Activated CD8-positive, alpha-beta memory T cell treated with anti-CD3 and anti-CD28 coated beads, Interleukin-2, amount 50 U/mL, for 1 hour (primary cell): ENCODE data around the gene CEP85.
"Not testable (repeated sequence)": the region's sequence is repeated elsewhere in the genome, so short reads cannot be mapped to it uniquely, and the experiment has no call there.

Experiments
- DNase-seq: peaks from one replicate; pipeline ENCODE4 v3.0.0-alpha.2; 2020; ENCODE audit errors: extremely low read depth

Gene CEP85

DNA sequence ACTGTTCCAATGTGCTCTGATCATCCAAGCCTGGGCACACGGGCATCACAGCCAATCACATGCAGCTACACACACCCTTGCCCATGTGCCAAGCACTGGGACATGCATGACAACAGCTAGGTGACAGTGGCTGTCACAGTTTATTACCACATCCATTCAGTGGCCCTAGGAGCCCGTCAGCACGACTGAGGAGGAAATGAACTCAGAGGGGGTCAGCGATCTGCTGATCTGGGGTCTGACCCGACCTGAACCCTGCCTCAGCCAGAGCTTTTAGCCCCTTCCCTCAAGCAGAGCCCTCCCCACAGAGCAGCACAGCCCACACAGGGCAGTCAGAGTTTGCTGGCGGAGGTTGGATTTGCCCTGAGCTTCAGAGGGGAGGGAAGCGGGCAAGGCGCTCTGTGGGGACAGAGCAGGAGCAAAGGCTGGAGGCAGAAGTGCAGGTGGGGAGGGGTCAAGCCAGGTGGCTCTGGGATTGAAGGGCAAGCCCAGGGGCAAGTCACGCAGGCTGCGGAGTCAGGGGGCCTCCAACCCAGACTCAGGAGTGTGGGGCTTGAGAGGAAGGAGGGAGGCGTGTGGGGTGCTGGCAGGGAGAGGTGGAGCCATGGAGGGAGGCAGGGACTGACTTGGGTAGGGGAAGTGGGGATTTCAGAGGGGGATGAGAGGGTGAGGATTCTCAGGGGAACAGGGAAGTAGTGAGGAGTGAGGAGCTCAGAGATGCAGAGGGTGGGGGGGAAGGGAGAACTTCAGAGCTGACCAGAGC, 56.3 kb downstream of the CEP85 start:
- DNase-seq: no peak

GRCh38 chr1:26290882-26291261, 56.9 kb downstream of the CEP85 start:
- no peak for DNase-seq

GRCh38 chr1:26291433-26291832, 57.4 kb downstream of the CEP85 start:
- no peak for DNase-seq

DNA sequence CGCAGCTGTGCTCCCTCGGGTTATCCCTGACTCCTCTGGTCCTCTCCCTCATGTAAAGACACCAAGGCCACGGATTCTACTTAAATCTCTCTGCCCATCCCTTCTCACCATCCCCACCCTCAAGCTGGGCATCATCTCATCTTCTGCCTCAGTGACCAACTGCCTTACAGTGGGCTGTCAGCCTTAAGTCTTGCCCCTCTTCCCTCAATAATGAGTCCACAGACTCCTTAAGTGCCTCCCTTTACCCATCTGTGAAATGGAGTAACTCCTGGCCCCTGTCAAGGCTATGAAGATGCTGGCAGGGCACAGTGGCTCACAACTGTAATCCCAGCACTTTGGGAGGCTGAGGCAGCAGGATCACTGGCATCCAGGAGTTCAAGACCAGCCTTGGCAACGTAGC, 57.9 kb downstream of the CEP85 start:
- DNase-seq: no peak

DNA sequence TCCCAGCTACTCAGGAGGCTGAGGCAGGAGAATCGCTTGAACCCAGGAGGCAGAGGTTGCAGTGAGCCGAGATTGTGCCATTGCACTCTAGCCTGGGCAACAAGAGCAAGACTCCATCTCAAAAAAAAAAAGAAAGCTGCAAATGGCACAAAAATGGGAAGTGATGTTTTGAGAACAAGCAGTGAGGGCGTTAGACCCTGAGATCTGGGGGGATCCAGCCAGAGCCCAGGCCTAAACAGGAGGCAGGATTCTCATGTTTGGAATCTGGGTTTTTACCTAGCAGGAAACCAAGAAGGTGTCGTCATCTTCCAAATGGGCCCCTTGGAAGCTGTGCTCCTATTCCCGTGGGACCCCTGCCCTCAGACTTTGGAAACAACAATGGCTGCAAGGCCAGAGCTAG, 58.7 kb downstream of the CEP85 start:
- not testable (repeated sequence) for DNase-seq

- no peak for DNase-seq
These were observed 60.0 kb downstream of the CEP85 start for GRCh38 chr1:26293911-26294463.

GRCh38 chr1:26295194-26296138, 61.5 kb downstream of the CEP85 start:
- DNase-seq: no peak

GRCh38 chr1:26296340-26297056, 62.5 kb downstream of the CEP85 start:
- DNase-seq: no peak

DNA sequence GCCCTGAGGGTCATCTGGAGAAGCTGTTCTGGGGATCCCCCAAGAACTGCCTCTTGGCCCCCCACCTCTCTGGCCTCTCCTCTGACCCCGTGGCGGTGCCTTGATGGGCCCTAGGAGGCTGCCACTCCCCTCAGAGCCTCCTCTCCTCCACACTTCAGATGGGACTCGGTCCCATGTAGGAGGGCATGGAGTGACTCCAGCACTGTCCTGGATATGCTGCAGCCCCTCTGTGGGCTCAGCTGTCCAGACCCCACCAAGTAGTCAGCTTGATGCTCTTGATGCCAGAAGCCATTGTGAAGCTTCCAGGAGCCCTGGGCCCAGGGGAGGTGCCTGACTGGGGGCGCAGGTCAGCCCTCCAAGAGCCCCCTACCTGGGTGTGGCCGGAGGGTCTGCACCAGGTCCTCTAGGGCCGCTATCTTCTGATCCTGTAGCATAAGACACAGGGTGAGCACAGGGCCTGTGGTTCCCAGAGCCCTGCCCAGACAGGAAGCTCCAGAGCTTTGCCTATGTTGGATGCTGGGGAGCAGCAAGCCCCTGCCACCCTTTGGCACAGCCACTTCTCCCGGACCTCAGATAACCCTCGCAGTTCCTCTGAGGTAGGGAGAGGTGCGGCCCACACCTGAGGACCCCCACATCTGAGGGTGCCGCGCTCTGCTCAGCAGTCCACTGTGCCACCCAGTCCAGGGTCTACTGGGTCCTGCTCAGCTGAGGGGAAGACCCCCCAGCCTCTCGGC, 63.2 kb downstream of the CEP85 start:
- no peak for DNase-seq

- no peak for DNase-seq
These were observed 63.8 kb downstream of the CEP85 start for GRCh38 chr1:26297791-26298124.

DNA sequence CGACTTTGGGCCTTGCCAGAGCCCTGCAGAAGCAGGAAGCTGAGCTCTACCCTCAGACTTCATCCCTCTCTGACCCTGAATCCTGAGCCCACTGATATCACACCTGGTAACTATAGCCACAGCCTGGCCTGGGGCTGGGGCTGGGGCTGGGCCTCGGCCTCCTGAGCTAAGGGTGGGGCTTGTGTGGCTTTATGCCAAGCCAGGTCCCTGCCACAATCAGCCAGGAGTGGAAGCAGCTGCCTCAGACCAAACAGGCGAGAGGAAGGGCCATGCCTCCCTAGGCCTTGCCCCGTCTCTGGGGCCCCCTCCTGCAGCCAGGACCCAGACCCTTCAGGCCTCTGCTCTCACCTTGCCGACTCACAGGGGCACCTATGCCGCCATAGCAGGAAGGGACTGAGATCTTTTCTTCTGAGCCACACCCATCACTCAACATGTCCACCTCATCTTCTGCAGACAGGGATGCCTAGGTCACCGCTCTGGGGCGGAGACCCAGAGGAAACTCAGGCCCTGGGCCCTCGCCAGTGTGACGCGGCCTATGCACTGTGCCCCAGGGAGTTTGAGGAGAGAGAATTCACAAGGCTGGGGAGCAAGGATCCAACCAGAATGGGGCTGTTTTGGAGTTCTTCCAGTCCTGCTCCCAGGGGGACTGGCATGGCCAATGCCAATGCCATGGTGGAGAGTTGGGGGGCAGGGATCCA, 66.7 kb downstream of the CEP85 start:
- no peak for DNase-seq

DNA sequence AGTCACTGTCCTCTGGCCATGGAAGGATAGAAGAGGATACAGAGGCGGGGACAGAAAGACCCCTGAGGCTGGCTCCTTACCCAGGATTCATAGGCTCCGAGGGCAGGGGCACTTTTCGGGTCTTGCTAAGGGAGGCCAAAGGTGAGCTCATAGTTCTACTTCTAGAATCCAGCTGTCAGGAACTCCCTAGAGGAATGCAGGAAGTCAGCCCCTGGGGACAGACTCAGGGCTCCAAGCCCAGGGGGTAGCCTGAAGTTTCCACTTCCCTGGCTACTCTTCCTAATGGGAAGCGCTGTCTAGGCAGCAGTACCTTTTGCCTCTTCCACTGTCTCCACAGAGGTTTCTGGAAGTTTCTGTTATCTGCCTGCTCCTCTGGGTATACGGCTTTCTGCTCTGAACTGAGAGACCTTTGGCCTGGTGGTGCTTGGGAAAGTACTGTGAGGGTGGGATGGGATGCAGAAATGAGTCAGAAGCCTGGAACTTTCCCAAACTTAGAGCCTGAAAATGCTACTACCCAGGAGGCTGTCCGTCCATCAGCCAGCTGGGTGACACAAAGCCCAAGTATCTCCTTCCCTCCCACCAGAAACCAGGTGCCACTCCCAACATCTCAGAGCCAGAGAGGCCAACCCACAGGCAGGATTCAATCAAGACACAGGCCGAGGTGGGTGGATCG, 68.9 kb downstream of the CEP85 start:
- no peak for DNase-seq

DNA sequence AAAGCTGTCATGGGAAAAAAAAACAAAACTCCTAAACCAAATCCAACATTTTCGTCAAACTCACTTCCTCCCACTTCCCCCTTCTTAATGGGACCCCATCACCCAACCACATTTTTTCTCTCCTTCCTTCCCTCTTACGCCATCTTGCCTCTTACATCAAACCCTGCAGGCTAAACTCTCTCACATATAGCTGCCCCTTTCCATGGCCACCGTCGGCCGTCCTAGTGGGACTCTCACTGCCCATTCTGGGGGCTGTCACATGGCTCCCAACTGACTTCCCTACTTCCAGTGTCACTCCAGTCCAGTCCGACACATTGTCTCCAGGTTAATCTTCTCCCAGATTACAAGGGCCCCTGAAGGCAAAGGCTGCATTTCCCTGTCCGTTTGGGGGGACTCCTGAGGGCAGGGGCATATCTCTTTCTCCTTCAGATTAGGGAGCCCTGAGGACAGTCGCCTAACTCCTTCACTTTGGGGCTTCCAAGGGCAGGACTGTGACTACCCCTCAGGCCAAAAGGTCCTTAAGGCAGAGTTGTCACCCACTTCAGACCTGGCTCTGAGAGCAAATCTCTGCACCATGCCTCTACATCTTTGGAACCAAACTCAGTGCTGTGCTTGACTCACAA, 71.8 kb downstream of the CEP85 start:
- DNase-seq: no peak

- DNase-seq: peak; percentile 89
These were observed 72.6 kb downstream of the CEP85 start, which contains the start of gene UBXN11 for GRCh38 chr1:26306290-26307229. UBXN11 (minus strand) TSS chr1:26306636; CDS start chr1:26302883, 3,753 bp downstream.

- DNase-seq: no peak
These were observed 73.4 kb downstream of the CEP85 start for GRCh38 chr1:26307363-26307781.

GRCh38 chr1:26307966-26308899, 74.2 kb downstream of the CEP85 start:
- not testable (repeated sequence) for DNase-seq

GRCh38 chr1:26314501-26314900, 80.5 kb downstream of the CEP85 start:
- no peak for DNase-seq
